Thyroid gland (tissue), 4 donors: ENCODE results near the gene JAG2.

ENCODE experiments used
- POLR2A ChIP-seq, 2 donors: fragments of 450-650 bp; IDR thresholded peaks; one replicate each; pipeline ENCODE4 v1.6.1; 2017; ENCODE audit warnings: antibody characterized with exemption in 2 of 2, mild to moderate bottlenecking in 2 of 2, moderate library complexity in 1 of 2
- TF ChIP-seq, protein P1 (sequence below), 6 experiments: fragments of 200-600 bp in 3 of 6; fragments of 450-650 bp in 3 of 6; sonication (generic) in 3 of 6; IDR thresholded peaks; one replicate each; pipeline ENCODE4 v1.5.1; 2016 to 2019; ENCODE audit warnings: antibody characterized with exemption in 6 of 6, mild to moderate bottlenecking in 2 of 6, inconsistent platforms in 1 of 6, moderate library complexity in 1 of 6

DNA sequence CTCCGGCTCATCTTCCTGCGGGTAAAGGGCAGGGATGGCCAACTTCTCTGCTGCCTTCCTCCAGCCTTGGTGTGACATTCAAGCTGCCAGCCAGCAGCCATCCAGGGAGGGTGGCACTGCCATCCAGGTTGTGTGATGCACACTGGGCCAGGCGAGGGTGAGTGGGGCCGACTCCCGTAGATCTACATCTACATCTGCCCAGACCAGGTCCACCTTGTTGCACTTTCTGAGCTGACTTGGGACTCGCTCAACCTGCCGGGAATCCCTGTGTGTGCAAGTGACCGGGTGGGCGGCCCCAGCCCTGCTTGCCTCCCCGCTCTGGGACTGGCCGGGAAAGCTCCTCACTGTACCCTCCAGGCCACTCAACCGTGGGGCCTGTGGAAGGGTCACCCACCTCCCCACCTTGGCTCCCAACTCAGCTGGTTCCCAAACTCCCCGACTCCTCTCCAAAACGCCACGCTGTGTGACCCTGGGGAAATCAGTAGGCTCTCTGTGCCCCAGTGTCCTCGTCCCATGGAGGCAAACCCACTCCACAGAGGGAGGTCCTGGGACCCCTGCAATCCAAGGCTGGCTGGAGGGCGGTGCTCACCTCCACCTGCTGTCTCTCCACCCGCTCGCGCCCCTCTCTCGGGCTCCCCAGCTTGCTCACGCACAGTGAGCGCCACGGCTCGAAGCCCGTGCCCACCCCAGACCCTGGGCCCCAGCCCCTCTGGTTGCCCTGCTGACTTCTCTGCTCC lies 14.7 kb downstream of the JAG2 start:
- TF ChIP-seq, protein P1, sequence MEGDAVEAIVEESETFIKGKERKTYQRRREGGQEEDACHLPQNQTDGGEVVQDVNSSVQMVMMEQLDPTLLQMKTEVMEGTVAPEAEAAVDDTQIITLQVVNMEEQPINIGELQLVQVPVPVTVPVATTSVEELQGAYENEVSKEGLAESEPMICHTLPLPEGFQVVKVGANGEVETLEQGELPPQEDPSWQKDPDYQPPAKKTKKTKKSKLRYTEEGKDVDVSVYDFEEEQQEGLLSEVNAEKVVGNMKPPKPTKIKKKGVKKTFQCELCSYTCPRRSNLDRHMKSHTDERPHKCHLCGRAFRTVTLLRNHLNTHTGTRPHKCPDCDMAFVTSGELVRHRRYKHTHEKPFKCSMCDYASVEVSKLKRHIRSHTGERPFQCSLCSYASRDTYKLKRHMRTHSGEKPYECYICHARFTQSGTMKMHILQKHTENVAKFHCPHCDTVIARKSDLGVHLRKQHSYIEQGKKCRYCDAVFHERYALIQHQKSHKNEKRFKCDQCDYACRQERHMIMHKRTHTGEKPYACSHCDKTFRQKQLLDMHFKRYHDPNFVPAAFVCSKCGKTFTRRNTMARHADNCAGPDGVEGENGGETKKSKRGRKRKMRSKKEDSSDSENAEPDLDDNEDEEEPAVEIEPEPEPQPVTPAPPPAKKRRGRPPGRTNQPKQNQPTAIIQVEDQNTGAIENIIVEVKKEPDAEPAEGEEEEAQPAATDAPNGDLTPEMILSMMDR (IDR thresholded peaks at IDR 0.05) = no peak
- no peak for TF ChIP-seq POLR2A (IDR thresholded peaks at IDR 0.05)
